Adipocyte (in vitro differentiated cells): ENCODE results near the gene ERG28.
A peak's percentile ranks its signal among the peaks of the same experiment; 100 is the strongest.

ENCODE experiments used
- DNase-seq: peaks from one replicate; pipeline ENCODE4 v3.0.0-alpha.2; 2015; ENCODE audit warnings: low read depth
- H3K27me3 ChIP-seq: replicated peaks from 2 replicates; pipeline ENCODE4 v1.7.0; 2013; ENCODE audit warnings: mild to moderate bottlenecking, low read length, moderate library complexity; ENCODE audit not compliant: control insufficient read depth, insufficient read depth
- H3K36me3 ChIP-seq: 2 replicates; pipeline ENCODE4 v1.7.0; 2013; ENCODE audit warnings: low read length, mild to moderate bottlenecking, moderate library complexity; ENCODE audit not compliant: control insufficient read depth, insufficient read depth, severe bottlenecking
- H3K4me1 ChIP-seq: 2 replicates; pipeline ENCODE4 v1.7.0; 2013; ENCODE audit warnings: mild to moderate bottlenecking, low read length, moderate library complexity; ENCODE audit not compliant: control insufficient read depth, insufficient read depth
- H3K4me3 ChIP-seq: 2 replicates; pipeline ENCODE4 v1.7.0; 2013; ENCODE audit warnings: mild to moderate bottlenecking, low read length, moderate library complexity
- H3K9ac ChIP-seq: 2 replicates; pipeline ENCODE4 v1.7.0; 2013; ENCODE audit warnings: mild to moderate bottlenecking, low read length, moderate library complexity
- H3K9me3 ChIP-seq: 2 replicates; pipeline ENCODE4 v1.7.0; 2013; ENCODE audit warnings: mild to moderate bottlenecking, low read length, moderate library complexity; ENCODE audit not compliant: control insufficient read depth

Gene ERG28

GRCh38 chr14:75619548-75619947 is 41.1 kb downstream of the ERG28 start:
- H3K4me1 ChIP-seq = peaks cover 14% of the 10 kb centered on the region
- no peak overlapping the region for H3K4me3 ChIP-seq
- no peaks in the 10 kb centered on the region for H3K36me3 ChIP-seq
- H3K9me3 ChIP-seq = no peaks in the 10 kb centered on the region
- H3K9ac ChIP-seq = no peak overlapping the region
- no peak for DNase-seq
- H3K27me3 ChIP-seq = no peaks in the 10 kb centered on the region

- Histone ChIP-seq H3K27me3 (no peaks in the 10 kb centered on the region), H3K36me3 (no peaks in the 10 kb centered on the region), H3K4me1 (peaks cover 19% of the 10 kb centered on the region), H3K4me3 (no peak overlapping the region), H3K9ac (no peak overlapping the region), H3K9me3 (no peaks in the 10 kb centered on the region)
- DNase-seq = no peak
Measured at GRCh38 chr14:75615200-75615599, 45.5 kb downstream of the ERG28 start.

DNA sequence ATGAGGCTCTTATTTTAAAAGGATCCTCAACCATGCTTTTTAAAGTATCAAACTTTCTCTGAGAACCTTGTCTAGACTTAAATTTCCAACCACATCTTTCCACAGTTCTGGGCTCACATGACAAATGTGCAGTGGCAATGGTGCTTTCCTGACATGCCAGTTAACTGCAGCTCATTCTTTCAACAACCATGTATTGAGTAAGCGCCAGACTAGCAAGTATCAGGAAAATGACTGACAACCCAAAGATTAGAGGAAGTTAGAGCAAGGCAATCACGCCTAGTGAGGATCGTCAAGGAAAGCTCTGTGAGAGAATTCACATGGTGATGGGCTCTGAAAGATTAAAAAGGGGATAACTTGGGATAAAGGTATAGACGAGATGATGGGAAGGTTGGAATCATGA is 46.5 kb downstream of the ERG28 start:
- H3K36me3 ChIP-seq = no peaks in the 10 kb centered on the region
- no peak overlapping the region for H3K4me3 ChIP-seq
- no peaks in the 10 kb centered on the region for H3K27me3 ChIP-seq
- no peak overlapping the region for H3K9ac ChIP-seq
- H3K9me3 ChIP-seq = no peaks in the 10 kb centered on the region
- no peak for DNase-seq
- H3K4me1 ChIP-seq = peaks cover 29% of the 10 kb centered on the region

DNA sequence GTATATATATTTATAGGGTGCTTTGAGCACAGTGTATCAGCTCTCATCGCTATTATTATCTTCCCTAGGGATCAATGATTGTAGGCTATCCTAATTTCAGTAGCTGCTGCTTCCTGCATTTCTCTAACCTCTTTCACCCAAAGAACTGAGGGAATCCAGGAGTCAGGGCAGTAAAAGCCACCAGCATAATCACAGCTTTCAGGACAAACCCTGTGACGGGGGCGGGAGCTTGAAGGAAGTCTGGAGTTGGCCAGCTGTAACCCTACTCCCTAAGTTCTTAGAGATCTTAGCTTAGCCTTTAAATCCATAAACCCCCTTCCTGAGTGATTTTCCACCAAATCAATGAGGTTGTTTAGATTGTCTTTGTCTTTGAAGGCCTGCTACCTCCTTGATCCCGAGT is 48.5 kb downstream of the ERG28 start:
- no peak overlapping the region for H3K9ac ChIP-seq
- no peak for DNase-seq
- peaks cover 26% of the 10 kb centered on the region for H3K4me1 ChIP-seq
- peaks cover 6% of the 10 kb centered on the region for H3K36me3 ChIP-seq
- no peak overlapping the region for H3K4me3 ChIP-seq
- no peaks in the 10 kb centered on the region for H3K27me3 ChIP-seq
- H3K9me3 ChIP-seq = peaks cover 19% of the 10 kb centered on the region

GRCh38 chr14:75610834-75611233 is 49.8 kb downstream of the ERG28 start:
- H3K9ac ChIP-seq = peak overlapping the region; percentile 27
- H3K4me3 ChIP-seq = peak overlapping the region; percentile 31
- peak; percentile 47 for DNase-seq
- H3K27me3 ChIP-seq = no peaks in the 10 kb centered on the region
- peaks cover 24% of the 10 kb centered on the region for H3K4me1 ChIP-seq
- peaks cover 9% of the 10 kb centered on the region for H3K36me3 ChIP-seq
- peaks cover 27% of the 10 kb centered on the region for H3K9me3 ChIP-seq

DNA sequence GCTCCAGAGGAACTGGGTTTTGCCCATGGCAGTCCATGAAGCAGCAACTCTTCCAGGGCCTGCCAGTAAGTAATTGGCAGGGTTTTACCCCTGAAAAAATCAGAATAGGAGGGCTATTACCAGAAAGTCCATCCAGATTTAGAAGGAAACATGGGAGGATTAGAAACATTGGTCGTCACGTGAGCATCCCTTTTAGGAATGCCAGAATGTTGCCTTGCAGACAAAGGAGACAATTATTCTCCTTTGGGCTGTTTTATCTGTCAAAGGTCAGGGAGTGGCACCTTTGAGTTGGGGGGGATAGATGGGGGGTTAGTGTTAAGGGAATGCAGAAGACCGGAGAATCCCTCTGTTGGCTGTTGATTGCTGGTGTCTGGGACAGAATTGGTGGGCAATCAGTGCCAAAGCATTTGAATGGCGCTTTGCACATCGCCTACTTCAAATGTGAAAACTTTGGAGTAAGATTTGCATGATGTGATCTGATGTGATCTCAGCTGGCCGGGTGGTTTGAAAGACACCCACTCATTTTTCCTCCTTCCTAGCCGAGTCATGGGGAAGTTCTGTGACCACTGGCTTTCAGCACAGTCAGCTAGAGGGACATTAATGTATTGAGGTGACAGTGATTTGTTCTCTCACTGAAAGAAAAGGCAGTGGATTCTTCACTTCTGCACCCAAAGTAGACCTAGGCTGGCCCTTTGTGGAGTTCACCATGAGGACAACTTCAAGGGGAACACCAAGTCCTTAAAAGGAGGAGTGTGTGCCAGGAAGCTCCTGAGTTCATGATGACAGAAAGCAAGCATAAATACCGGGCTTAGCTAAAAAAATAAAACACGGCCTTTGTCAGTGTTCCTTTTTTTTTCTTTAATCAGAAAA is 50.8 kb downstream of the ERG28 start:
- Histone ChIP-seq H3K9ac (peak overlapping the region; percentile 27), H3K27me3 (no peaks in the 10 kb centered on the region), H3K4me1 (peaks cover 33% of the 10 kb centered on the region), H3K9me3 (peaks cover 27% of the 10 kb centered on the region), H3K4me3 (peak overlapping the region; percentile 31), H3K36me3 (peaks cover 9% of the 10 kb centered on the region)
- DNase-seq = peak; percentile 45

- Histone ChIP-seq H3K4me1 (peaks cover 33% of the 10 kb centered on the region), H3K36me3 (peaks cover 9% of the 10 kb centered on the region), H3K9ac (no peak overlapping the region), H3K9me3 (peaks cover 27% of the 10 kb centered on the region), H3K27me3 (no peaks in the 10 kb centered on the region), H3K4me3 (no peak overlapping the region)
- no peak for DNase-seq
Measured at GRCh38 chr14:75609116-75609515, 51.6 kb downstream of the ERG28 start.

DNA sequence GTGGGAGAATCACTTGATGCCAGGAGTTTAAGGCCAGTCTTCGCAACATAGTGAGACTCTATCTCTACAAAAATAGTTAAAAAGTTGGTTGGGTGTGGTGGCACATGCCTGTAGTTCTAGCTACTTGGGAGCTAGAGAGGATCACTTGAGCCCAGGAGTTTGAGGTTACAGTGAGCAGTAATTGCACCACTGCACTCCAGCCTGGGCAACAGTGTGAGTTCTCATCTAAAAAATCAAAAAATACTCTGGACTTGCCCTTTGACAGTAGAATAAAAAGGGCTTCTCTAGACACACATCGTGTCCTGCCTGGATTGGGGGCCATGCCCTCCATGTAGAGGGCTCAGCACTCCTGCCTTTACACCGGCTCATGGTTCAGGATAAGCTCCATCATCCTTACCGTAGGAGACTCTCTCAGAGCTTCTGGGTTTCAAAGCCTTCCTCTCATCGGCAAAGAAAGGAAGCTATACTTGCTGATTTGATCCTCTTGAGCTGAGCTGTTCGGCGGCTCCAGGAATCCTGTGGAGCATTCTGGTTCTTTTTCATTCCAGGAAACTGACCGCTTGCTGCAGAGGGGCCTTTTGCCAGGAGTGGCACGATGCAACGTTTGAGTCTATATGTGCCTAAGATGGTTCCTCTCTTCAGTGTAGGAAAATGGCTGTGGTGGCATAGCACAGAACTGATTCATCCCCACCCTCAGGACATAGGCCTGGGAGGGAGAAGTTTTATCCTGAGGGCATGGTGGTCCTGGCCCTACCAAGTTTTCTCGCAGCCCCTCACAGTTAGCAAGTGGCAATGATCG is 52.6 kb downstream of the ERG28 start:
- H3K27me3 ChIP-seq = no peaks in the 10 kb centered on the region
- peaks cover 9% of the 10 kb centered on the region for H3K36me3 ChIP-seq
- H3K9ac ChIP-seq = no peak overlapping the region
- H3K4me3 ChIP-seq = no peak overlapping the region
- peaks cover 27% of the 10 kb centered on the region for H3K9me3 ChIP-seq
- DNase-seq = no peak
- peaks cover 33% of the 10 kb centered on the region for H3K4me1 ChIP-seq

- Histone ChIP-seq H3K4me1 (peaks cover 33% of the 10 kb centered on the region), H3K36me3 (peaks cover 9% of the 10 kb centered on the region), H3K9ac (no peak overlapping the region), H3K4me3 (no peak overlapping the region), H3K9me3 (peaks cover 27% of the 10 kb centered on the region), H3K27me3 (no peaks in the 10 kb centered on the region)
- no peak for DNase-seq
Measured at GRCh38 chr14:75607044-75607443, 53.6 kb downstream of the ERG28 start.

DNA sequence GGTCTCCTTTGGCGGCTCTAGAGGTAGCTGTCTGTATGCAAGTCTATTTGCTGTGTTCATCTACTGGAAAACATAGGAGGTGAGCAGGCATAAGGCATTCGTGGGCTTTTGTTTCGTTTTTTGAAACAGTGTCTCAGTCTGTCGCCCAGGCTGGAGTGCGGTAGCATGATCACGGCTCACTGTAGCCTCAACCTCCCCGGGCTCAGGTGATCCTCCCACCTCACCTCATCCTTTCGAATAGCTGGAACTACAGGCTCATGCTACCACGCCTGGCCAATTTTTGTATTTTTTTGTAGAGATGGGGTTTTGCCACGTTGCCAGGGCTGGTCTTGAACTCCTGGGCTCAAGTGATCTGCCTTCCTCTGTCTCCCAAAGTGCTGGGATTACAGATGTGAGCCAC is 54.8 kb downstream of the ERG28 start:
- Histone ChIP-seq H3K4me3 (peak overlapping the region; percentile 3), H3K27me3 (no peaks in the 10 kb centered on the region), H3K36me3 (peaks cover 9% of the 10 kb centered on the region)

More for the DNA sequence above, 54.8 kb downstream of the ERG28 start:
- no peak overlapping the region for H3K9ac ChIP-seq
- peaks cover 33% of the 10 kb centered on the region for H3K4me1 ChIP-seq
- no peak for DNase-seq
- peaks cover 27% of the 10 kb centered on the region for H3K9me3 ChIP-seq
